HEK293T (cell line): ENCODE data around the gene LKAAEAR1.

Experiments
- ARNT ChIP-seq: fragments of 450-650 bp; IDR thresholded peaks from 2 replicates; pipeline ENCODE4 v1.6.1; 2017; ENCODE audit warnings: mild to moderate bottlenecking
- ELF4 ChIP-seq: fragments of 450-650 bp; IDR thresholded peaks from 2 replicates; pipeline ENCODE4 v1.6.1; 2017; ENCODE audit warnings: antibody characterized with exemption
- FOXK2 ChIP-seq: fragments of 450-650 bp; IDR thresholded peaks from 2 replicates; pipeline ENCODE4 v1.6.1; 2016; ENCODE audit warnings: mild to moderate bottlenecking
- L3MBTL2 ChIP-seq: fragments of 450-650 bp; conservative IDR thresholded peaks from 2 replicates; pipeline ENCODE4 v1.6.1; 2016; ENCODE audit warnings: mild to moderate bottlenecking
- SP1 ChIP-seq: fragments of 450-650 bp; IDR thresholded peaks from 2 replicates; pipeline ENCODE4 v1.6.1; 2017
- SUZ12 ChIP-seq: fragments of 450-650 bp; IDR thresholded peaks from 2 replicates; pipeline ENCODE4 v1.6.1; 2016; ENCODE audit warnings: mild to moderate bottlenecking
- TARDBP ChIP-seq: fragments of 450-650 bp; IDR thresholded peaks from 2 replicates; pipeline ENCODE4 v1.6.1; 2016

DNA sequence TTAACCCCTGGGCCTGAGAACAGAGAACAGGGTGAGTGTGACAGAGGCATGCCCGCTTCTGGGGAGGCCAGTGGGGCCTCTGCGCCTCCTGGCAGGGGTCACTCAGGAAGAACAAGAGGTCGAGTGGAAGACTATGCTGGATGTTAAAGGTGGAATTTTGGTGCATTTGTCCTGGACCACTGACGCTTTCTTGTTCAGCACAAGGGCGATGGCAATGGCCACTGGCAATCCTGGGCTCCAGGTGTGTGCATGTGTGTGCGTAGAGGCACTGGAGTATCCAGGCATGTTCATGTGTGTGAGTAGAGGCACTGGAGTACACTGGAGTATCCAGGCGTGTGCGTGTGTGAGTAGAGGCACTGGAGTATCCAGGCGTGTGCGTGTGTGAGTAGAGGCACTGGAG, 46.7 kb upstream of the LKAAEAR1 start:
- TF ChIP-seq L3MBTL2, result no peak
- TF ChIP-seq ELF4, result no peak
- TF ChIP-seq FOXK2, result no peak
- no peak for TF ChIP-seq ARNT
- no peak for TF ChIP-seq TARDBP
- TF ChIP-seq SUZ12, result no peak
- no peak for TF ChIP-seq SP1
